ENCODE data around the gene PBX3.

Gene PBX3

DNA sequence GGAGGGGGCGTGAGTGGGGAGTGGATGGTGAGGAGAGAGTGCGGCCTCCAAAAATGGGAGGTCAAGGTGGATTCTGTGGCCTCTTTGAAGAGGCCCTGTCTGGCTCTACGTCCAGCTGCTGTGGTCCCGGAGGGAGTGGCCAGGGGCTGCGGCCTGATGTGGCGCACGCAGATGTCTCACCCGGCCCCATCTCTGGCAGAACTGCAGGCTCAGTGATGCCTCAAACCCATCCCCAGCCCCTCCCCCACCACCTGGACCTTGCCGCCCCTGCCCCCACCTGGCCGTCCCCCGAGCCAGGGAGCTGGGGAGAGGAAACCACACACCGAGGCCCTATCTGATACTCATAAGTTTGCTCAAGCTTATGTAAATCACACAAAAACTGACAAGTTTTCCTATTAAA, 267.6 kb downstream of the PBX3 start:
- Histone ChIP-seq H3K4me1 (no peaks in the 10 kb centered on the region), H3K79me2 (no peaks in the 10 kb centered on the region), H3K27me3 (ENCODE audit: control insufficient read depth, insufficient read depth, low read length) (no peaks in the 10 kb centered on the region), H3K36me3 (ENCODE audit: control insufficient read depth, insufficient read depth, low read length) (no peaks in the 10 kb centered on the region), H3K4me3 (ENCODE audit: low read depth, low read length) (no peak overlapping the region), H3K9me3 (ENCODE audit: control insufficient read depth, low read length) (no peaks in the 10 kb centered on the region), H2AFZ (no peak overlapping the region), H3K27ac (no peak overlapping the region), H3K4me2 (ENCODE audit: low read length) (no peak overlapping the region), H3K9ac (no peak overlapping the region)
- TF ChIP-seq, protein P1, sequence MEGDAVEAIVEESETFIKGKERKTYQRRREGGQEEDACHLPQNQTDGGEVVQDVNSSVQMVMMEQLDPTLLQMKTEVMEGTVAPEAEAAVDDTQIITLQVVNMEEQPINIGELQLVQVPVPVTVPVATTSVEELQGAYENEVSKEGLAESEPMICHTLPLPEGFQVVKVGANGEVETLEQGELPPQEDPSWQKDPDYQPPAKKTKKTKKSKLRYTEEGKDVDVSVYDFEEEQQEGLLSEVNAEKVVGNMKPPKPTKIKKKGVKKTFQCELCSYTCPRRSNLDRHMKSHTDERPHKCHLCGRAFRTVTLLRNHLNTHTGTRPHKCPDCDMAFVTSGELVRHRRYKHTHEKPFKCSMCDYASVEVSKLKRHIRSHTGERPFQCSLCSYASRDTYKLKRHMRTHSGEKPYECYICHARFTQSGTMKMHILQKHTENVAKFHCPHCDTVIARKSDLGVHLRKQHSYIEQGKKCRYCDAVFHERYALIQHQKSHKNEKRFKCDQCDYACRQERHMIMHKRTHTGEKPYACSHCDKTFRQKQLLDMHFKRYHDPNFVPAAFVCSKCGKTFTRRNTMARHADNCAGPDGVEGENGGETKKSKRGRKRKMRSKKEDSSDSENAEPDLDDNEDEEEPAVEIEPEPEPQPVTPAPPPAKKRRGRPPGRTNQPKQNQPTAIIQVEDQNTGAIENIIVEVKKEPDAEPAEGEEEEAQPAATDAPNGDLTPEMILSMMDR (IDR thresholded peaks at IDR 0.05) = no peak

DNA sequence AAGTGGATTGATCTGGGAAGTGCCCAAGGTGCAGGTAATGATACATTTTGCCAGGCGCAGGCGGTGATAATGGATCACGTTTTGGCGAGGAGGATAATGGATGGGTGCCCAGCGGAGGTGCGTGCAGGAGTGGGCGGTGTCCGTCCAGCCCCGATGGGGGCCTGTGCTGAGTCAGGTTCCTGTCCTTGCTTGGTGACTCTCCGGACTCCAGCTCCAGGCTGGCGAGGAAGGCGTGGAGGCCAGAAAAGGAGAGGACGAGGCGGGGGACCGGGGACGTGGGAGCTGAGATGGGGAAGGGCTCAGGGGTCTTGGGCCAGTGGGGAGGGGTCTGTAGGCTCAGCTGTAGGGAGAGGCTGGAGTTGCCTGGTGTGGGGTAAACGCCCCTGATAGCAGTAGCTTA, 268.3 kb downstream of the PBX3 start:
- no peak overlapping the region for H3K27ac ChIP-seq
- H3K9ac ChIP-seq = no peak overlapping the region
- no peaks in the 10 kb centered on the region for H3K79me2 ChIP-seq
- H3K4me3 ChIP-seq (ENCODE audit: low read depth, low read length) = no peak overlapping the region
- H3K36me3 ChIP-seq (ENCODE audit: control insufficient read depth, insufficient read depth, low read length) = no peaks in the 10 kb centered on the region
- H2AFZ ChIP-seq = no peak overlapping the region
- no peak overlapping the region for H3K4me2 ChIP-seq (ENCODE audit: low read length)
- H3K4me1 ChIP-seq = no peaks in the 10 kb centered on the region
- TF ChIP-seq, protein P1 (IDR thresholded peaks at IDR 0.05) = no peak
- H3K9me3 ChIP-seq (ENCODE audit: control insufficient read depth, low read length) = no peaks in the 10 kb centered on the region
- H3K27me3 ChIP-seq (ENCODE audit: control insufficient read depth, insufficient read depth, low read length) = no peaks in the 10 kb centered on the region

DNA sequence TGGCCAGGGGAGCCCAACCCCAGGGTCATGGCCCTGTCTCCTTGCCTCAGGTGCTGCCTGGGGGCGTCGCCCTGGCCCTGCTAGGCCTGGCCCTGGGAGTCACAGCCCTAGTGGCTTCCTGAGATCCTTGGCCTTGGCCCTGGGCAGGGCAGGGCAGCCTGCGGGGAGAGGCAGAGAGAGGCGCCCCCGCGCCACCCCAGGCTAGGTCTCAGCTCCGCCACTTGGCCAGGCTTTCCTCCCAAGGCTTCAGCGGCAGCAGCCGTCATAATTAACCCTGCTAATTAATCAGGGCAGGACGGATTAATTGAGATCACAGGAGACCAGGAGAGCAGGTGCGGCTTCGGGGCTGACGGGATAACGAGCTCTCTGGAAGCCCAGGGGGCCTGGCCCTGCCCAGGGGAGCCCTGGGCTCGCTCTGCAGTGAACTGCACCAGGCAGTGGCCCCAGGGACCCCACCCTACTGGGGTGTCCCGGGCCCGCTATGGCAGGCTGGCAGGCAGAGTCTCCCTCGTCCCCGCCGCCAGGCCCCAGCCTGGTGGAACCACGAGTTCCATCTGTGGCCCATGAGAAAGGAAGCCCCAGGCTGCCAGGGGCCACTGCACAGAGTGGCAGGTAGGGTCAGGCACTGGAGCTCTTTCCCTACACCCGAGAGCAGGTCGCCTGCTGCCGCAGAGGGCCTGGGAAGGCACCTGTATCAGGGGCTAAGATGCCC, 269.6 kb downstream of the PBX3 start:
- H3K36me3 ChIP-seq (ENCODE audit: control insufficient read depth, insufficient read depth, low read length) = no peaks in the 10 kb centered on the region
- no peaks in the 10 kb centered on the region for H3K9me3 ChIP-seq (ENCODE audit: control insufficient read depth, low read length)
- no peaks in the 10 kb centered on the region for H3K27me3 ChIP-seq (ENCODE audit: control insufficient read depth, insufficient read depth, low read length)
- no peak overlapping the region for H3K4me2 ChIP-seq (ENCODE audit: low read length)
- H3K4me1 ChIP-seq = no peaks in the 10 kb centered on the region
- H3K4me3 ChIP-seq (ENCODE audit: low read depth, low read length) = no peak overlapping the region
- H3K9ac ChIP-seq = no peak overlapping the region
- TF ChIP-seq, protein P1 (IDR thresholded peaks at IDR 0.05) = no peak
- no peaks in the 10 kb centered on the region for H3K79me2 ChIP-seq
- H3K27ac ChIP-seq = no peak overlapping the region
- no peak overlapping the region for H2AFZ ChIP-seq

Measured in parathyroid adenoma (tissue), 2 donors.